ENCODE data around the gene DNHD1. TPM values are rescaled to one million over a fixed set of nuclear protein-coding genes. Genes with fewer than 3 reads are reported as not detected.

Gene DNHD1
- total RNA-seq (13.4 TPM), polyA plus RNA-seq (3.7 TPM)

DNA sequence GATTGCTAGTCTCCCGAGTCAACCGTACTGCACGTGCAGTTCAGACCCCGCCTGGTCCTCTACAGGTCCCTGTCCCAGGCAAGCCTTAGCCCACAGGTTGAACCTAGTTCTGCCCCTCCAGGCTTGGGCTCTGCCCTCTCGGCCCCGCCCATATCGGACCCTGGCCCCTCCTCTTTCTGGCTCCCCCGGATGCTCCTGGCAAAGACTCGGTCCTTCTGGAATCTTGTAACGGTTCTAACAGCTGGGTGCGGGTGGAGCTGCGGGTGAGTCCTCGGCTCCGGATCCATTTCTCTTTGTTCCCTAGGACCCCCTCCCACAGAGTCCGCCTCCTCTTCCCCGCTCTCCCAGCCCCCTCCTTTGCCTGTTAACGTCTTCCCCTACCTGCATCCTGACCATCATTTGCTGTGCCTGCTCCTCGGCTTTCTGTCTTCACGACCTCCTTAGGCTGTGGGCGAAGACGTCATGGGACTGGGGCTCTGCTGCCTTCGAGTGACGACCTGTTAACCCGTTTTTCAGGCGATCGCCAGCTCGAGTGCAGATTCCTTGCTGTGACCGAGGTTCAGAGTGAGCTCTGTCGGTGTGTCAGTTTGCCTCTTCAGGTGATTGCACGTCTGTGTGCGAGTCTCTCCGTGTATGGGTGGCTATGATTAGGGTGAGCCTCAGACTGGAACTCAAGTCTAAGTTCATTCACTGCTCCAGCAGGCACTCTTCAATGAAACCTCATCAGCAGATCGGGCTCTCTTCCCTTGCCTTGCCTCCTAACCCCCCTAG, at the start of gene DNHD1:
Gene DNHD1, plus strand, starts transcription at position 212 of the 771 bp plus-strand sequence. CDS start 936 bp downstream, outside the sequence.
- H3K4me3 ChIP-seq (ENCODE audit: low read depth, low read length): no peak within 1 kb of the TSS
- no peak for DNase-seq (ENCODE audit: extremely low spot score)
- no peaks in the 10 kb centered on the region for H3K36me3 ChIP-seq (ENCODE audit: insufficient read depth)
- 38% methylated on average over 33 of the region's 33 CpGs for WGBS
- H3K4me1 ChIP-seq (ENCODE audit: insufficient read depth): no peaks in the 10 kb centered on the region
- H3K27ac ChIP-seq (ENCODE audit: low read depth): no peak within 1 kb of the TSS

DNA sequence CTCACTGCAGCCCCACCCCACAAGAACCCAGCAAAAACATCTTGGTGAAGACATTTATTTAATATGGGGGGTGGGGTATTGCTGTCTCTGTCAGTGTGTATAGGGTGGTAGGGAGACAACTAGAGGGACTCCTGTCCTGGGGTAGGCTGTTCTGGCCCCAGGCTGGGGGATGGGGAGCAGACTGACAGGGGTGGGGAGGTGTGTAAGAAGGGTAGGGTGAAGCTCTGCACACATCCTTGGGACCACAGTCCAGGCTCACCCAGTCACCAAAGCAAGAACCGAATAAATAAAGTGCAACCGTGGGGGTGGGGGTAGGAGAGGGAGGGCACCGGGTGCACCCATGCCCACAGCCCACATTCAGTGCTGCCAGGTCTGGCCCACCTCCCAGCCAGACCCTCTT, 48.5 kb upstream of the DNHD1 start:
- Histone ChIP-seq H3K27ac (ENCODE audit: low read depth) (no peak overlapping the region), H3K36me3 (ENCODE audit: insufficient read depth) (peaks cover 1% of the 10 kb centered on the region), H3K4me1 (ENCODE audit: insufficient read depth) (no peaks in the 10 kb centered on the region), H3K4me3 (ENCODE audit: low read depth, low read length) (no peak overlapping the region)
- DNase-seq (ENCODE audit: extremely low spot score): no peak
- 90% methylated on average over 3 of the region's 3 CpGs for WGBS

DNA sequence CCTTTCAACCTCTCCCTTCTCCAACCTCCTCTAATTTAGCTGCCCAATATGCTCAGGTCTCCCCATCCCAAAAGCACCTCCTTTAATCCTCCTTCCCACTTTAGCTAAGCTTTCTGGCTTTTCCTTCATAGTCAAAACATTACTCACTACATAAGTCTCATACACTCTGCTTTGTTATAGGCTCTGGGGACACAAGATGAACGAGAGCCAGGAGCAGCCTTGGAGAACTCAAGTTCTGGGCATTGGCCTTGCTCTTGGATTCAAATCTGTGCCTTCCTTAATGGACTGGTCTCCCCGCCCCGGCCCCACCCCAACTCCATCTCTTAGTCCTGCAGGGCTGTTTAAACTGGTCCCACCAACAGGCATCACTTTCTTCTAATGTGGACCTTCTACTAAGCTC, 44.9 kb upstream of the DNHD1 start:
- WGBS: 84% methylated on average over 3 of the region's 3 CpGs
- DNase-seq (ENCODE audit: extremely low spot score): no peak
- Histone ChIP-seq H3K36me3 (ENCODE audit: insufficient read depth) (peaks cover 1% of the 10 kb centered on the region), H3K27ac (ENCODE audit: low read depth) (no peak overlapping the region), H3K4me1 (ENCODE audit: insufficient read depth) (no peaks in the 10 kb centered on the region), H3K4me3 (ENCODE audit: low read depth, low read length) (no peak overlapping the region)

GRCh38 chr11:6453152-6453551, 43.9 kb upstream of the DNHD1 start:
- peaks cover 1% of the 10 kb centered on the region for H3K36me3 ChIP-seq (ENCODE audit: insufficient read depth)
- no peak for DNase-seq (ENCODE audit: extremely low spot score)

DNA sequence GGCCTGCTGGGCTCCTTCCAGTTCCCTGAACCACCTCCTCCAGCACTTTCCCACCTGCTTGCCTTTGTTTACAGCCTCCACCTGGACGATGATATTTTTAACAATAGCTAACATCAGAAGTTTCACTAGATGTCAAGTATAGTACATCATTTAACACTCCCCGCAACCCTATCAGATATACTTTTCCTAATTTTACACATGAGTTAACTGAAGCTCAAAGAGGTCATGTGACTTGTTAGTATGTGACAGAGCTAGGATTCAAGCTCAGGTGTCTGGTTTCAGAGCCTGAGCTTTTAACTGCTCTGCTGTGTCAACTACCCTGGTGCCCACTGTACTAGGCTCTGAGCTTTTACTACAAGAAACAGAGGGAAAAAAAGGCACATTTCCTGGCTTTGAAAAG, 42.0 kb upstream of the DNHD1 start:
- Histone ChIP-seq H3K27ac (ENCODE audit: low read depth) (no peak overlapping the region), H3K36me3 (ENCODE audit: insufficient read depth) (peaks cover 1% of the 10 kb centered on the region), H3K4me1 (ENCODE audit: insufficient read depth) (no peaks in the 10 kb centered on the region), H3K4me3 (ENCODE audit: low read depth, low read length) (no peak overlapping the region)
- WGBS: 82% methylated on average over 2 of the region's 2 CpGs
- no peak for DNase-seq (ENCODE audit: extremely low spot score)

More at GRCh38 chr11:6453152-6453551, 43.9 kb upstream of the DNHD1 start:
- Histone ChIP-seq H3K27ac (ENCODE audit: low read depth) (no peak overlapping the region), H3K4me3 (ENCODE audit: low read depth, low read length) (no peak overlapping the region), H3K4me1 (ENCODE audit: insufficient read depth) (no peaks in the 10 kb centered on the region)
- WGBS: 97% methylated on average over 2 of the region's 2 CpGs

- Histone ChIP-seq H3K4me3 (ENCODE audit: low read depth, low read length) (no peak overlapping the region), H3K27ac (ENCODE audit: low read depth) (no peak overlapping the region), H3K36me3 (ENCODE audit: insufficient read depth) (peaks cover 1% of the 10 kb centered on the region), H3K4me1 (ENCODE audit: insufficient read depth) (no peaks in the 10 kb centered on the region)
- DNase-seq (ENCODE audit: extremely low spot score): no peak
- 95% methylated on average over 56 of the region's 56 CpGs for WGBS
These were observed 40.6 kb upstream of the DNHD1 start for GRCh38 chr11:6456361-6457073.

GRCh38 chr11:6457581-6458320, 39.3 kb upstream of the DNHD1 start:
- no peaks in the 10 kb centered on the region for H3K4me1 ChIP-seq (ENCODE audit: insufficient read depth)
- no peaks in the 10 kb centered on the region for H3K36me3 ChIP-seq (ENCODE audit: insufficient read depth)
- H3K4me3 ChIP-seq (ENCODE audit: low read depth, low read length): no peak overlapping the region
- no peak overlapping the region for H3K27ac ChIP-seq (ENCODE audit: low read depth)
- DNase-seq (ENCODE audit: extremely low spot score): no peak
- WGBS: 93% methylated on average over 26 of the region's 26 CpGs

GRCh38 chr11:6458352-6459098, 38.6 kb upstream of the DNHD1 start:
- no peak for DNase-seq (ENCODE audit: extremely low spot score)
- Histone ChIP-seq H3K4me3 (ENCODE audit: low read depth, low read length) (no peak overlapping the region), H3K4me1 (ENCODE audit: insufficient read depth) (no peaks in the 10 kb centered on the region), H3K27ac (ENCODE audit: low read depth) (no peak overlapping the region), H3K36me3 (ENCODE audit: insufficient read depth) (no peaks in the 10 kb centered on the region)
- 84% methylated on average over 2 of the region's 2 CpGs for WGBS

DNA sequence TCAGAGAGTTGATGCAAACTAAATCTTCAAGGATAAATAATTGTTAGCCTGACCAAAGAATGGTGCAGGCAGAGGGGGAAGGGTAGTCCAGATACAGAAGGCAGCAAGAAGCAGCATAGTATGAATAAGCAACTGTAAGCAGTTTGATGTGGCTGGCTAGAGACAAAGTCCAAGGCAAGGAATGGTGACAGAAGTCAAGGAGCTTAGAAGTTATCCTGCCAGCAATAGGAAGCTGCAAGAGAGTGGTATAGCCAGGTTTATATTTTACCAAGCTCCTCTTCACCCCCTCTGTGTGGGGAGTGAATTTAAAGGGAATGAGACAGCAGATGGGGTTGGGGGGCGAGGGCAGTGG, 38.0 kb upstream of the DNHD1 start:
- H3K4me3 ChIP-seq (ENCODE audit: low read depth, low read length): no peak overlapping the region
- H3K4me1 ChIP-seq (ENCODE audit: insufficient read depth): no peaks in the 10 kb centered on the region
- WGBS: 98% methylated on average over 1 of the region's 1 CpG
- DNase-seq (ENCODE audit: extremely low spot score): no peak
- H3K27ac ChIP-seq (ENCODE audit: low read depth): no peak overlapping the region
- no peaks in the 10 kb centered on the region for H3K36me3 ChIP-seq (ENCODE audit: insufficient read depth)

DNA sequence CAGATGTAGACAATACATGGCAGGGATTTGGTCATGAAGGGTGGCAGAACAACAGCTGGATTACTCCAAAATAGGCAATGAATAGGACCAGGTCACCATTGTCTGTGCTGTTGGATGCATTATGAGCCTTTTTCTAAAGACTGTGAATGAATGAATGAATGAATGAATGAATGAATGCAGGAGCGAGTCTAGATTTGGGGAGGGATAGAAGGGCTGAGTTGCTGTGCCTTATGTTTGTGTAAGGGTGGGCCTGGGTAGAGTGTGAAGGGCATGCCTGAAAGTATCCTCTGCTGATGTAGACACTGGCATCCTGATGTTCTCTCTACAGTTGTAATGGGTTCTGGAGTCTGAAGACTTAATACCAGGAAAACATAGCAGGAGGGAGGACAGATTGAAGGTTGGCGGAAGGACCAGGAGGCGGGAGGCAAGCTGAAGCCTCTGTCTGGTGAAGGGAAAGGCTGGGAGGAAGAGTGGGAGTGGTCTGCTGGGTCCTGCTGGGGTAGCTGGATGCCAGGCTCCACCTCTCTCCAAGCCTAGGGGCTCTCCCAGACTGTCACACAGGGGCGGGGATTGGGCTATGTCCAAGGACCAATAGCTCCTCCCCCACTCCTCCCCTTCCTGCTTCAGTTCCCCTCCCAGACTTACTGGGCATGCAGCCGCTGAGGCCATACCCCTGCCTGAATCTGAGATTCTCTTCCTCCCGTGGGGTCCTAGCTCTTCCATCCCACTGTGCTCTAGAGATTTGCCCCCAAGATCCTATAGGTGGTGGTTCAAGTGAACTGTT, 28.2 kb upstream of the DNHD1 start:
- DNase-seq (ENCODE audit: extremely low spot score): peak; percentile 85

GRCh38 chr11:6469599-6469998, 27.5 kb upstream of the DNHD1 start:
- WGBS: 89% methylated on average over 1 of the region's 1 CpG
- Histone ChIP-seq H3K27ac (ENCODE audit: low read depth) (peak overlapping the region; percentile 19), H3K4me1 (ENCODE audit: insufficient read depth) (no peaks in the 10 kb centered on the region), H3K36me3 (ENCODE audit: insufficient read depth) (no peaks in the 10 kb centered on the region), H3K4me3 (ENCODE audit: low read depth, low read length) (no peak overlapping the region)
- no peak for DNase-seq (ENCODE audit: extremely low spot score)

More for the DNA sequence above, 28.2 kb upstream of the DNHD1 start:
- no peaks in the 10 kb centered on the region for H3K4me1 ChIP-seq (ENCODE audit: insufficient read depth)
- 24% methylated on average over 6 of the region's 6 CpGs for WGBS
- peak overlapping the region; percentile 19 for H3K27ac ChIP-seq (ENCODE audit: low read depth)
- H3K36me3 ChIP-seq (ENCODE audit: insufficient read depth): no peaks in the 10 kb centered on the region
- no peak overlapping the region for H3K4me3 ChIP-seq (ENCODE audit: low read depth, low read length)

GRCh38 chr11:6472934-6473333, 24.1 kb upstream of the DNHD1 start:
- Histone ChIP-seq H3K27ac (ENCODE audit: low read depth) (no peak overlapping the region), H3K4me3 (ENCODE audit: low read depth, low read length) (peak overlapping the region; percentile 72), H3K4me1 (ENCODE audit: insufficient read depth) (no peaks in the 10 kb centered on the region), H3K36me3 (ENCODE audit: insufficient read depth) (no peaks in the 10 kb centered on the region)
- no peak for DNase-seq (ENCODE audit: extremely low spot score)
- 12% methylated on average over 1 of the region's 1 CpG for WGBS

All from urinary bladder (tissue), 4 donors.